HG03135 (cell line): ENCODE data around the gene CCDC77.
A peak's percentile ranks its signal among the peaks of the same experiment; 100 is the strongest.
"Not testable (repeated sequence)": the region's sequence is repeated elsewhere in the genome, so short reads cannot be mapped to it uniquely, and the experiment has no call there.

Experiments used
- ATAC-seq: cut with Tn5 transposase; IDR thresholded peaks from one replicate; pipeline ENCODE4 v1.9.1; 2021; ENCODE audit warnings: mild to moderate bottlenecking, moderate library complexity; ENCODE audit not compliant: unreplicated experiment

CCDC77 gene

GRCh38 chr12:401235-402028 is at the start of gene CCDC77:
CCDC77 (plus strand) TSS chr12:401644; CDS start chr12:409384, 7,740 bp downstream.
- peak; percentile 99 for ATAC-seq

DNA sequence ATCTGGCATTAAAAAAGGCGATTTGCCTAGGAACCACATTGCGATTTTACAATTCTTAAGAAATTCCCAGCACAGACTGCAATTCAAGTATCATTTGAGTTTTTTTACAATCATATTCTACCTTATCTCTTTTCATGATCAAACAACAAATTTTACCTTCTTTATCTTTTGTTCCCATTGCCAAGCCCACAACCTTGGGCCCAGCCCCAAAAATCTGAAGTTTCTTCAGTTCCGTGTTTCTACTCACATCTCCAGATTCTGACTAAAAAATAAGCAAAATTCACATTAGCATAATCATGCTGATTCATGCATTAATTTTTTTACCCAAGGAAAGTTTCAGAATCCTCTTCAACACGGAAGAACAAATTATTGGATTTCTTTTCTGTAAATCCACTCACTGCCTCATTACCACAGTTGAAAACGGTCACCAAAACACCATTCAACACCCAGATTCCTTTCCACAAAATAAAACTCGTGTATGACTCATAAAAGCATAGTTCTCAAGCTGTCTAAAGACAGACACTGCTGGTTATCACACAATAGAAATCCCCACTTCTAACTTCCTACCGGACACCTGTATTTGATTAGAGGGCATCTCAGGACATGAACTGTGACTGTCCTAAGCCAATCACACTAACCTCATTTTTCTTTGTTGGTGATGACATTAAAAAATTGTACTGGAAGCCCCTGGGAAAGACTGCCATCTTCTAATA is 45.0 kb upstream of the CCDC77 start:
- ATAC-seq, result no peak

DNA sequence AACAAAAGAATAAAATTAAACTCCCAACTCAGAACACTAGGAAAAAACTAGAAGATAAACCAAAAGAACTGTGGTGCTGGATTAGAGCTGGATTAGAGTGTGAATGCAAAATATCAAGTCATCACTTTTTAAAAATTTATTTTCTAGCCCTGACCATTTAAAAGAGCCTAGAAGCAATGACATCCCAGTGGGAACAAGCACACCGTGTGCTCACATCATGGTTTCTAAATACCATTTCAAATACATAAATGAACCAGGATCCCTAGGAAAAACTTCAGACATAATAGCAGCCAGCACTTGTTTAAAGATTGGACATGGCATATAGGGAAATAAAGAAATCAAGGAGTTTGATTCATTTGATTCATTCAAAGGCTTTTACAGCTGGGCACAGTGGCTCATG is 42.4 kb upstream of the CCDC77 start:
- no peak for ATAC-seq

DNA sequence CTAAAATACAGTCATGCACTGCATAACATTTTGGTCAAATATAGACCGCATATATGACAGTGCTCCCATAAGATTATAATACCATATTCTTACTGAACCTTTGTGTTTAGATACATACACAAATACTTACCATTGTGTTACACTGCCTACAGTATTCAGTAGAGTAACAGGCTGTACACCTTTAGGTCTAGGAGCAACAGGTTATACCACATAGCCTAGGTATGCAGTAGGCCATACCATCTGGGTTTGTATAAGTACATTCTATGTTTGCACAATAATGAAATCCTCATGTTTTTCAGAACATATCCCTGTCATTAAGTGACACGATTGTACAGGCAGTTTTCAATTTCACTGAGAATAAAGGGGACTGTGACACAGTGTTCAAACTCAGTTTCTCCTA is 34.6 kb upstream of the CCDC77 start:
- no peak for ATAC-seq

GRCh38 chr12:367972-368371 is 33.5 kb upstream of the CCDC77 start:
- no peak for ATAC-seq

DNA sequence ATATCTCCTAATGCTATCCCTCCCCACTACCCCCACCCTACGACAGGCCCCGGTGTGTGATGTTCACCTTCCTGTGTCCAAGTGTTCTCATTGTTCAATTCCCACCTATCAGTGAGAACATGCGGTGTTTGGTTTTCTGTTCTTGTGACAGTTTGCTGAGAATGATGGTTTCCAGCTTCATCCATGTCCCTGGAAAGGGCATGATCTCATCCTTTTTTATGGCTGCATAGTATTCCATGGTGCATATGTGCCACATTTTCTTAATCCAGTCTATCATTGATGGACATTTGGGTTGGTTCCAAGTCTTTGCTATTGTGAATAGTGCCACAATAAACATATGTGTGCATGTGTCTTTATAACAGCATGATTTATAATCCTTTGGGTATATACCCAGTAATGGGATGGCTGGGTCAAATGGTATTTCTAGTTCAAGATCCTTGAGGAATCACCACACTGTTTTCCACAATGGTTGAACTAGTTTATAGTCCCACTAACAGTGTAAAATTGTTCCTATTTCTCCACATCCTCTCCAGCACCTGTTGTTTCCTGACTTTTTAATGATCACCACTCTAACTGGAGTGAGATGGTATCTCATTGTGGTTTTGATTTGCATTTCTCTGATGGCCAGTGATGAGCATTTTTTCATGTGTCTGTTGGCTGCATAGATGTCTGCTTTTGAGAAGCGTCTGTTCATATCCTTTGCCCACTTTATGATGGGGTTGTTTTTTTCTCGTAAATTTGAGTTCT is 30.5 kb upstream of the CCDC77 start:
- not testable (repeated sequence) for ATAC-seq

DNA sequence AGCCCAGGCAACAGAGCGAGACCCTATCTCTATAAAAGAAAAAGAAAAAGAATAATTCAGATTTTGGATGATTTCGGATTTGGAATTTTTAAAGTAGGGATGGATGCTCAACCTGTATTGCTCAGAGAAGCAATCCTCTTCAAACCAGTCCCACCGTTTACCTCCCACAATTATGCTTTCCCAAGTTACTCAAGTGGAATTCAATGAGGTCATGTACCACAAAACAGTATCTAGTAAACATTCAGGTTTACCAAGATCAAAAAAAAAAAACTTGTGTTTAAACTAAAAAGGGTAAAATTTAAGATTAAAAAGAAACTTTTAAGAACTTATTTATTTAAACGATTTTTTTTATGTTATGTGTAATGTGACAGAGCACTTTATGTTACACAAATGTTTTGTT is 14.8 kb upstream of the CCDC77 start:
- ATAC-seq, result no peak

- ATAC-seq, result no peak
Measured at GRCh38 chr12:388012-388411, 13.4 kb upstream of the CCDC77 start.

GRCh38 chr12:388541-389141 is 12.8 kb upstream of the CCDC77 start:
- peak; percentile 35 for ATAC-seq

DNA sequence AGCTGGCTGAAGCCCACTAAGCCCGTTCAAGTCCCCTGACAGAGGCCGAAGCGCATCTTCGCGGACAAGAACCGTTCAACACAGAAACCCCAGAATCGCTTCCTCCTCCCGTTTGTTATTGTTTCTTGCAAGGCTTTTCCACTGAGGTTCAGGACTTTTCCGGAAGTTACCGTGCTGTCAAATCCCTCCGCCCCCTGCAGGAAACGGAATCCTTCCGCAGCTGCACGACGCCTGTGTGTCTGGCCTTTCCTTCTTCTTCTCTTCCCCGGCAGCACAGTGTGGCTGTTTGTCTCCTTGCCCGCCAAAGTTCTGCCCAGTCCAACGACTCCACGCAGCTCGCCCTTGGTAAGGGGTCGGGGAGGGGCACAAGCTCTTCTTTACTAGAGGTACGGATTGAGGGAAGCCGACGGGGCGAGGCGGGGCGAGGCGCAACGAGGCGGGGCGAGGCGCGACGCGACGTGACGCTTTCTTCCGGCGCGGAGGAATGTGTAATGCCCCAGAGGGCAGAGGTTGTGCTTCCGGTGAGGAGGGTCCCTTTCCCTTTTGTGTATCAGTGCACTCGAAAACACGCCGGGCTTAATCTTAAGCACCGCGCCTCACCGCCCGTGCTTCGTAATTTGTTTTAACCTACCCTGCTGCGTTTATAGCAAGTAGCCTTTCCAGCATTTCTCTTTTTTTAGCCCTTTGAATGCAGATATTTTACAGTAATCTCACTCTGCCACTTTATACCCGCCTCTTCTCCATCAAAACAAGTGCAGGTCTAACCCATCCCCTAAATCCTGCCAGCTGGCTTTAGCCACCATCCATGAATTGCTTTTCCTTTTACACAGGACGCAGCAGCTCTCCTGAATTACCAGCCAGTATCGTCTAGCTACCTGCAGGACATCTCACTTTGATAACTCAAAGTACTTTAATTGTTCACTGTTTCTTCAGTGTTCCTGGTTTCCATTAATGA is 12.0 kb upstream of the CCDC77 start, which contains the start of gene KDM5A:
KDM5A (minus strand) TSS at position 179 of the 955 bp plus-strand sequence. CDS start 229 bp downstream, outside the sequence.
- peak; percentile 76 for ATAC-seq

DNA sequence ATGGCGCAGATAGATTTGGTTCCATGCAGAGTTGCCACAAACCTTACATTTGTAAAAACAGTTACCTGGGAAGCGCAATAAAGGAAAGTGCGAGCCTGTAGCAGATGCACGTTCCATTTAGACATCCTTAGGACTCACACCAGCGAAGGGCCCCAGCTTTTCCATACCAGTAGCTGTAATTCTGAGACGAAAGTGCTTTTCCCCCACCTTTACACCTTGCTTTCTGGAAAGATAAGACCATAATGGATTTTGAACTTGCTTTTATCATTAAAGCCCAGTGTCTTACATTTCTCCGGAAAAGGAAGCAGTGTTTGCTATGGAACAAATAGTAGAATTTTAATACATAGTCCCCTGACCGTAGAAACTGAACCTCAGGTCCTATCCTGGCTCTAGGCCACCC is 616 bp upstream of the CCDC77 start:
- ATAC-seq, result peak; percentile 3

DNA sequence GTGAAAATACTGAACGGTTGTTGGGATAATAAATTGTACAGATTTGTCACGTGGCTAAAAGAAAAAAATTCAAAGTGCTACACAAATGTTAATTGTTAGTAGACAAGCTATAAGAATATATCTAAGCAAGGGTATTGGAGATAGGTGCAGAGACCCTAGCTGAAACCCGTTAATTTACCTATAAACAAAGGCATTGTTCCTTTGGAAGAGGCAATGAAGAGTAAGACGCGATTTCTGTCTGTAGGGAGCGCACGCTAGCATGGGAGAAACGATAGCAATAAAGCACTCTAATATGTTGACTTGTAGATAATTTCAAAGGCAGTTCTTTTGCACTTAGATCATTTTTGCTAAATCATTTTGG is 565 bp downstream of the CCDC77 start:
- no peak for ATAC-seq

DNA sequence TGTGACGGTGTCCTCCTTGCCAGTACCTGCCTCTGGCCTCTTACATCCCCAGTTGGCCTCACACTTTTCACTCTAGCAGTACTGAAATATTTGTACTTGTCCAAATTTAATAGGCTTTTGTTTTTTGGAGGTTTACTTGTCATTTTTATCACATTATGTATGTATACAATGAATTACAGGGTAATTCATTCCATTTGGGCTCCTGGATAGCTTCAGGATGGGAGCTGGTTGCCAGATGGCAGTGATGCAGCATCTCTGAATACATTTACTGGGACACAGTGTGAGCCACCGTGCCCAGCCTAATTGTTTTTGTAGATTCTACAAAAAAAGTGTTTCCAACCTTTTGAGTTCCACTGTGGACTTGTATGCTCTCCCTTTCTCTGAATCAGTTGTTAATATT is 13.4 kb downstream of the CCDC77 start:
- ATAC-seq, result no peak

- ATAC-seq, result no peak
Measured at GRCh38 chr12:418432-418831, 17.0 kb downstream of the CCDC77 start.

GRCh38 chr12:422526-422925 is 21.1 kb downstream of the CCDC77 start:
- ATAC-seq, result no peak

- ATAC-seq, result not testable (repeated sequence)
Measured at GRCh38 chr12:435737-436136, 34.3 kb downstream of the CCDC77 start.

GRCh38 chr12:442235-442884 is 40.9 kb downstream of the CCDC77 start:
- no peak for ATAC-seq

DNA sequence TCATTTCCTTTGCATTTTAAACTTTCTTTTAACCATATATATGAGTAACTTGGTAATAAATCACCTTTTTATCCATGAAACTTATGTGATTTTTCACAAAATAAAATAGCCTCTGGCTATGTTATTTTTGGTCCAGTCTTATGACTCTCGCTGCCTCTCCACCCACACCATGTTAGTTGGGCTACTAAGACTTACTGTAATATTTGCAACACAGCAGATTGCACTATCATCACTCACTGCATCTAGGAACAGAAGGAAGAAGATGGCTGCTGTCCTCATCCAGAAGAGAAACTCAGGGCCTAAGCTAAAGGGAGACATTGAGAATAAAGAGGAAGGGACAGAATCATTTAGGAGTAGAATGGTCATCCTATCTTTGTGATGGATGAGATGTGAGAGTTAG is 45.7 kb downstream of the CCDC77 start:
- ATAC-seq, result no peak

DNA sequence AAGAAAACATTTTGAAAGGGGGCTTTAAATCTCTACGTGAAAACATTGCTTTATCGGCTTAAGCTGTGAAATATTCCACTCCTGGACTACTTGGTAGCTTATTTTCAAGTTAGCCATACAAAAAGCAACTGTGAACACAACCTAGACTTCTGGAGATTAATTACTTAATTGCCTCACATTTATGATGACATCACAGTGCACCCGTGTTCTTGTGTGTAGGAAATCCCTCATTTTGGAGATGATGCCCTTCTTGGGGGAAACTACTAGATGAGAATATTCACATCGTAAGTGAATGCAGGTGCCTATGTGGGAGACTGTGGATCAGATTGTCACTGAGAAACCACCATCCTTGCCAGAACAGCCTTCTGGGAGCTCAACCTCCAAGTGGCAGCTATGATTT is 47.8 kb downstream of the CCDC77 start:
- ATAC-seq, result no peak

DNA sequence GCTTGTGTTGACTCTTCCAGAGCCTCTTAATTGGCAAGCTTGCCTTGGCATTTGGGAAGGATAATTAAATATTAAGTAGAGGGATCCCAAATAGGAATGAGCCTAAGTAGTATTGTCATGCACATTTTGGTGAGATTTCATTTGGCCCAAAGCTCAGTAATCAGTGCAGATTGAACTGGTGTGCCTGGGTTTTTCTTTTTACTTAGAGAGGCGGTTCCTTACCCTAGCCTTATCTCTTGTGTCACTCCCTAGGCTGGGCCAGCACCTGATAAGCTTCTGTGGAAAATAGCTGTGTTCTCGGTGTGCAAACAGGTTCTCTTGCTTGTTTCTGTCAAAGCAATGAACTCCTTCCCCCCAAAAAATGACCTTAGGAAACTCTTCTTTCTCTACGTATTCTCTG is 49.0 kb downstream of the CCDC77 start:
- ATAC-seq, result no peak
